ENCODE measurements around the gene ATP8A1. TPM values are rescaled to one million over a fixed set of nuclear protein-coding genes. Genes with fewer than 3 reads are reported as not detected.

The ATP8A1 gene
- total and polyA plus RNA-seq, 2 of the 8 experiments (the other 6 are each of a cell fraction or from before 2014, with no cell fraction given), result 3.7 to 14.9 TPM

GRCh38 chr4:42510225-42510624, 146.7 kb downstream of the ATP8A1 start (continued):
- no peak for TF ChIP-seq POLR2A (IDR thresholded peaks at IDR 0.05; ENCODE audit: control extremely low read depth in 1 of 2, low read depth in 2 of 2, low read length in 2 of 2)
- no peak for TF ChIP-seq CBX5 (IDR thresholded peaks at IDR 0.05; ENCODE audit: low read depth, low read length)
- TF ChIP-seq JUN (IDR thresholded peaks at IDR 0.05; ENCODE audit: low read depth, low read length), result no peak
- TF ChIP-seq SUZ12 (IDR thresholded peaks at IDR 0.05; ENCODE audit: low read length), result no peak
- no peak for TF ChIP-seq SIRT6 (IDR thresholded peaks at IDR 0.05; ENCODE audit: low read length)
- no peak for TF ChIP-seq EP300 (IDR thresholded peaks at IDR 0.05; ENCODE audit: borderline replicate concordance in 1 of 2, low read depth in 2 of 2, low read length in 2 of 2)
